ENCODE measurements around the gene SH3BP5.
A peak's percentile ranks its signal among the peaks of the same experiment; 100 is the strongest.

The SH3BP5 gene

DNA sequence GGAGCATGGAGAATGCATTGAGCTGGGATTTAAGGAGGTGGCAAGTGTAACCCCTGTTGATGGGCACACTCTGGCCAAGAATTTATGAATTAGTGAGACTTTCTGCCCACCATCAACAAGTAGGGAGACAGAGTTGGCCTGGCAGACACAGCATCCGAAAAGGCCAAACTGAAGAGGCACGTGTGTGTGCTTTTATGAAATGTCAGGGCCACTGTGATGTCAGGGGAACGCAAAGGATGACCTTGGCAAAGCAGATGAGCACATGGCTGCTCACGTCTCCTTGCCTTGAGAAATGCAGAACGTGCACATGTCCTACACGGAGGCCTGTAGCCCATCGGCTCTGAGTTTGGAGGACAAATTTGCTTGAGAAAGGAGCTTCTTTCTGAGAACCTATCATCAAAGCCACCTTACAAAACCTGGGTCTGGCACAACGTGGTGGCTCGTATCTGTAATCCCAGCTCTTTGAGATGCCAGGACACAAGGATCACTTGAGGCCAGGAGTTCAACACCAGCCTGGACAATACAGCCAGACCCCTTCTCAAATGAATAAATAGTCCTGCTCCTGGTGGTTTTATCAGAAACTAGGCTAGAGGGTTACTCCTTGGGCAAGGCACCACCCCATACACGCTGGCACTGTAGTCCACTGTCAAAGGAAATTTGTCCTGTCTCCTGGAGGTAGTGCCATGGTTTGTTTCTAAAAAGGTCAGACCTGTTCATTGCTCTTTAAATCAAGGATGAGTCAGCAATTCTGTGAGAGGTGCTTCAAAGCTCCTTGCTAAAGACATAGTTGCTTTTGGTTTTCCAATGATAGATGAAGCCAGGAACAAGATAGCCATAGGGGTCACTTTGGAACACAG is 941 bp upstream of the SH3BP5 start:
- CTCF ChIA-PET, result interaction anchor here (0.7 to 12.1 kb wide), 19 partner anchors 8 to 85 kb away, joined by 3 to 146 read pairs (median 4); no protein-coding TSS in a partner anchor
- H3K36me3 ChIP-seq (ENCODE audit: control insufficient read depth in 4 of 4, insufficient read depth in 4 of 4, low read length in 3 of 4), result peaks cover 0 to 16% (median 0%) of the 10 kb centered on the region in 4 experiments
- peaks cover 0 to 11% (median 0%) of the 10 kb centered on the region in 5 experiments for H3K27me3 ChIP-seq (replicated peaks in 2 of 5; ENCODE audit: control insufficient read depth in 4 of 5, insufficient read depth in 5 of 5, low read length in 4 of 5)
- H3K9me3 ChIP-seq (ENCODE audit: control extremely low read depth in 1 of 5, control insufficient read depth in 4 of 5, insufficient read depth in 2 of 5, low read depth in 1 of 5, low read length in 4 of 5), result no peaks in the 10 kb centered on the region
- 97% methylated on average over 6 of the region's 10 CpGs for WGBS (ENCODE audit: insufficient coverage)
- H3K4me3 ChIP-seq (ENCODE audit: control insufficient read depth in 1 of 7, extremely low read depth in 1 of 7, insufficient read depth in 4 of 7, low read depth in 2 of 7, low read length in 6 of 7), result peak overlapping the region in 4 of 7 experiments; percentile 72 to 93 (median 78)
- H3K27ac ChIP-seq (ENCODE audit: insufficient read depth in 1 of 2, low read depth in 1 of 2, low read length in 2 of 2, poor library complexity in 1 of 2, severe bottlenecking in 2 of 2), result no peak overlapping the region
- H3K4me1 ChIP-seq (ENCODE audit: control extremely low read depth in 1 of 4, control insufficient read depth in 4 of 4, insufficient read depth in 4 of 4, low read length in 3 of 4), result peaks cover 13 to 52% (median 32%) of the 10 kb centered on the region in 4 experiments
- DNase-seq, result peak in 2 of 3 donors; percentile 61 to 69
- POLR2A ChIA-PET, result no interaction called here

DNA sequence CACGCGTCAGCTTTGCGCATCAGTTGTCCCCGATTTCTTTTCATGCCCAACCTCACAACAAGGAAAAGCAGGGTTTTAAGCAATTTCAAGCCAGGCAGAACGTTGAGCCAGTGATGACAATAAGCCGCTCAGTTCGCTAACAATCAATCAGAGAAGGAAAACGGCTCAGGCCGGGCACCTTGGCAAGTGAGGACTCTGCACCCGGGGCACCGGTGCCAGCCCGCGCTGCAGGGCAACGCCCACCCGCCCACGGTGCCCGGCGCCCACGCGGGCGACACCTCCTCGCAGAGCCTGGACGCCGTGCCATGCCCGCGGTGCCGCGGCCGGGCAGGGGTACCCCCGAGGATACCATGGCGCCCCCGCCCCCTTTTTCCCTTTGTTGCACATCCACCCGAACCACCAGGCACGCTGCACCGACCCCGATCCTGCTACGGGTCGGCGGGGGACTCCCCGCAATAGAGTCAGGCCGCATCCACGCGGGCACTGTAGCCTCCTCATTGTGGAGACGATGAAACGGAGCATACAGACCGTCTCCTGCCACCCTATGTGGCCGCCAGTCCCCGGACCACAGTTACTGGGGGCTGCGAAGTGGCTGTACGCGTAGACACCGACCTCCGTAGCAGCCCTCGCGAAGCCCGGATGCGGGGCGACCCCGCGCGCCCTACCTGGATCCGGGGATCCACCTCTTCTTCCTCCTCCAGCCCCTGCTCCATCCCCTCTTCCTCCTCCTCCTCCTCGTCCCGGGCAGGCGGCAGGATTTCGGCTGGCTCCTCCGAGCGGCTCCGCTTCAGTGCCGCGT is 581 bp downstream of the SH3BP5 start:
- Histone ChIP-seq H3K4me3 (ENCODE audit: control insufficient read depth in 1 of 7, extremely low read depth in 1 of 7, insufficient read depth in 4 of 7, low read depth in 2 of 7, low read length in 6 of 7) (peak overlapping the region; percentile 42 to 93 (median 77)), H3K4me1 (ENCODE audit: control extremely low read depth in 1 of 4, control insufficient read depth in 4 of 4, insufficient read depth in 4 of 4, low read length in 3 of 4) (peaks cover 21 to 68% (median 46%) of the 10 kb centered on the region in 4 experiments), H3K27me3 (replicated peaks in 2 of 5; ENCODE audit: control insufficient read depth in 4 of 5, insufficient read depth in 5 of 5, low read length in 4 of 5) (peaks cover 0 to 11% (median 0%) of the 10 kb centered on the region in 5 experiments), H3K36me3 (ENCODE audit: control insufficient read depth in 4 of 4, insufficient read depth in 4 of 4, low read length in 3 of 4) (peaks cover 0 to 22% (median 0%) of the 10 kb centered on the region in 4 experiments), H3K27ac (ENCODE audit: insufficient read depth in 1 of 2, low read depth in 1 of 2, low read length in 2 of 2, poor library complexity in 1 of 2, severe bottlenecking in 2 of 2) (no peak overlapping the region), H3K9me3 (ENCODE audit: control extremely low read depth in 1 of 5, control insufficient read depth in 4 of 5, insufficient read depth in 2 of 5, low read depth in 1 of 5, low read length in 4 of 5) (no peaks in the 10 kb centered on the region)
- DNase-seq, result peak in 2 of 3 donors; percentile 28 to 49
- POLR2A ChIA-PET, result interaction anchor here (0.6 to 0.9 kb wide), 2 partner anchors 51 to 55 kb away, joined by 3 to 4 read pairs; no protein-coding TSS in a partner anchor
- WGBS (ENCODE audit: insufficient coverage), result 2% methylated on average over 54 of the region's 71 CpGs
- CTCF ChIA-PET, result interaction anchor here (0.7 to 12.1 kb wide), 13 partner anchors 9 to 84 kb away, joined by 3 to 146 read pairs (median 3); no protein-coding TSS in a partner anchor

DNA sequence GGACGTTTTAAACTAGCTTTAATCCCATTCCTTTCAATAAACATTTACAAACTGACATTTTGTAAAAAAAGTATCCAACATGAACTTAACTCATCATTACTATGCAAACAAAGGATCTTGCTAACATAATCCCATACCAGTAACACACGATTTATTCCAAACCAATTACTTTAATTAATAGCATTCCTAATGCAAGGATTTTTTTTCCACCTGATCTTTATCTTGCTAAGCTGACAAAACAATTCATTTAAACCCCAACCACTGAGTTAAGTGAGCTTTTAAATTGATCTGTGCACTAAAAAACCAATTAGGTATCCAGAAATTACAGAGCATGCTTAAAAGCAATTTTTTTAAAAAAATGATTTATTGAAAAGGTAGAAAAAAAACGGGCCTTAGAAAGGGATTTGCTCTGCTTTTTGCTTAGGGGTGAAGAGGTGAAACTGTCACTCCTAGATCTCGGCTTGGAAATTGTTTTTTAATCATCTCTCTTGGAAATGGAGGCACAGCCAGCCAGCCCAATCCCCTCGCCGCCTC is 1.2 kb downstream of the SH3BP5 start:
- no peak for DNase-seq
- H3K27me3 ChIP-seq (replicated peaks in 2 of 5; ENCODE audit: control insufficient read depth in 4 of 5, insufficient read depth in 5 of 5, low read length in 4 of 5), result peaks cover 0 to 11% (median 0%) of the 10 kb centered on the region in 5 experiments
- CTCF ChIA-PET, result interaction anchor here (0.7 to 12.1 kb wide), 5 partner anchors 24 to 63 kb away, joined by 3 to 146 read pairs (median 3); no protein-coding TSS in a partner anchor

DNA sequence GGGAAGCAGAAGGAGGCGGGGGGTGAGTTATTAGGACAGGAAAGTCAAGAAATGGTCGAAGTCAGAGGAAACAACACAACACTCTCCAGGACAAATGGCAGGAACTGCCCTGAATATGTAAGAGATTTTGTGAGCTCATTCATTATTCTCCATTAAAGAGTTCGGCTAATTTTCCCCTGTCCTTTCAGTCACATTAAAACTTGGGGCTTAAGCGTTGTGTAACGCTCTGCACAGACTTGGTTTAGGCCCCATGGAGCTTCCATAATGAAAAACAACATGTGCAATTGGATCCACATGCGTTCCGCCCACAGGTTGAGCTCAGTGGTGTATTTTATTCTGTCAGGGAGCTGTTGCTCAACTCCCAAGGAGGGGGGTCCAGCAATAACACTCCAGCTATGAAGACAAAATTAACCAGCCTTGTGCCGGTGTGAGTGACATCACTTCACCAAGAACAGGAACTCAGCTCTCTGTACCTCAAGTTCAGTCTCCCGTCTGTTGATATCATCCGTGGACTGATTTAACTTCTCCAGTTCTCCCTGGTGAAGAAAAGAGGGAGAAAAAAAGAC is 2.3 kb downstream of the SH3BP5 start:
- H3K27ac ChIP-seq (ENCODE audit: insufficient read depth in 1 of 2, low read depth in 1 of 2, low read length in 2 of 2, poor library complexity in 1 of 2, severe bottlenecking in 2 of 2), result no peak overlapping the region
- ChIA-PET POLR2A (interaction anchor here (1.1 to 1.5 kb wide), 2 partner anchors 35 to 58 kb away, joined by 3 to 6 read pairs; no protein-coding TSS in a partner anchor), CTCF (interaction anchor here (1.1 to 12.1 kb wide), 5 partner anchors 24 to 62 kb away, joined by 3 to 146 read pairs (median 5); no protein-coding TSS in a partner anchor)
- DNase-seq, result peak in 2 of 3 donors; percentile 75 to 80
- H3K36me3 ChIP-seq (ENCODE audit: control insufficient read depth in 4 of 4, insufficient read depth in 4 of 4, low read length in 3 of 4), result peaks cover 0 to 33% (median 0%) of the 10 kb centered on the region in 4 experiments
- H3K9me3 ChIP-seq (ENCODE audit: control extremely low read depth in 1 of 5, control insufficient read depth in 4 of 5, insufficient read depth in 2 of 5, low read depth in 1 of 5, low read length in 4 of 5), result no peaks in the 10 kb centered on the region
- peaks cover 25 to 85% (median 62%) of the 10 kb centered on the region in 4 experiments for H3K4me1 ChIP-seq (ENCODE audit: control extremely low read depth in 1 of 4, control insufficient read depth in 4 of 4, insufficient read depth in 4 of 4, low read length in 3 of 4)
- peak overlapping the region in 1 of 7 experiments; percentile 93 for H3K4me3 ChIP-seq (ENCODE audit: control insufficient read depth in 1 of 7, extremely low read depth in 1 of 7, insufficient read depth in 4 of 7, low read depth in 2 of 7, low read length in 6 of 7)
- WGBS (ENCODE audit: insufficient coverage), result 100% methylated on average over 5 of the region's 10 CpGs
- peaks cover 0 to 11% (median 0%) of the 10 kb centered on the region in 5 experiments for H3K27me3 ChIP-seq (replicated peaks in 2 of 5; ENCODE audit: control insufficient read depth in 4 of 5, insufficient read depth in 5 of 5, low read length in 4 of 5)

More for the DNA sequence above, 1.2 kb downstream of the SH3BP5 start:
- Histone ChIP-seq H3K27ac (ENCODE audit: insufficient read depth in 1 of 2, low read depth in 1 of 2, low read length in 2 of 2, poor library complexity in 1 of 2, severe bottlenecking in 2 of 2) (no peak overlapping the region), H3K4me1 (ENCODE audit: control extremely low read depth in 1 of 4, control insufficient read depth in 4 of 4, insufficient read depth in 4 of 4, low read length in 3 of 4) (peaks cover 25 to 74% (median 53%) of the 10 kb centered on the region in 4 experiments), H3K9me3 (ENCODE audit: control extremely low read depth in 1 of 5, control insufficient read depth in 4 of 5, insufficient read depth in 2 of 5, low read depth in 1 of 5, low read length in 4 of 5) (no peaks in the 10 kb centered on the region), H3K4me3 (ENCODE audit: control insufficient read depth in 1 of 7, extremely low read depth in 1 of 7, insufficient read depth in 4 of 7, low read depth in 2 of 7, low read length in 6 of 7) (peak overlapping the region; percentile 42 to 93 (median 77)), H3K36me3 (ENCODE audit: control insufficient read depth in 4 of 4, insufficient read depth in 4 of 4, low read length in 3 of 4) (peaks cover 0 to 28% (median 0%) of the 10 kb centered on the region in 4 experiments)
- 48% methylated on average over 4 of the region's 6 CpGs for WGBS (ENCODE audit: insufficient coverage)
- POLR2A ChIA-PET, result interaction anchor here (0.9 kb wide), 1 partner anchor 51 kb away, joined by 4 read pairs; no protein-coding TSS in a partner anchor

DNA sequence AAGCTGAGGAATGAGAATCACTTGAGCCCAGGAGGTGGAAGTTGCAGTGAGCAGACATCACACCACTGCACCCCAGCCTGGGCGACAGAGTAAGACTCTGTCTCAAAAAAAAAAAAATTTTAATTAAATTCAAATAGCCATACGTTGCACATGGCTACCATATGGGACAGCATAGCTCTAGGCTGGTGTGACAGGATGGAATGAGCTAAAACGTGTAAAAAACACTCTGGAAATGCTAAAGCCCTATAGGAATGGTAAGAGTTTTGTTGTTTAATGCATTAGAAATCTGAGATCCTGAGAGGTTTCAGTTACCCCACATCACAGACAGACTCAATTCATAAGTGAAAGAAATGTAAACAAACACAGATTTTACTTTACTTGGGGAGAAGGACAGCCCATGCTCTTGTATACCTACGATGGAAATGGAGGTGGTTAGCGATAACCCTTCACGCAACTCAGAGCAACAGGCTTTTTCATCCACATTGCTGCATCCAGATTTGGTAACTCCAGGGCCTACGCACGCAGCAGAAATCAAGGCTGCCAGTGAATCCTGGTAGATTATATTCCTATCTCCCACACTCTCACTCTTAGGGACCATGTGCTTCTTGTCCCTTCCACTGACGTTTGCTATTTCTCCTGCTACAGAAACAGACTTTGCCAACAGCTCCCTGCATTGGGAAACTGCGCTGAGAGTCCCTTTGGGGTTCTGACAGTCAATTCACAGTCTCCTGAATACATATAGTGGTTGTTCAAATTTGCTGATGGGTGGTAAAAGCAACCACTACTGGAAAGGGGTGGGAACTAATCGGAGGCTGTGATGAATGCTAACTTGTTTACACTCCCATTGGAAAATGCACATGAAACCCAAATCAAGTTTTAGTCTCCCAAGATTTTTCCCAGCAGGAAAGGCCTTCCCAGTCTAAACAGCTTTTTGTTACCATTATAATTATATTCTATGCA is 3.1 kb downstream of the SH3BP5 start:
- Histone ChIP-seq H3K4me3 (ENCODE audit: control insufficient read depth in 1 of 7, extremely low read depth in 1 of 7, insufficient read depth in 4 of 7, low read depth in 2 of 7, low read length in 6 of 7) (peak overlapping the region in 1 of 7 experiments; percentile 93), H3K4me1 (ENCODE audit: control extremely low read depth in 1 of 4, control insufficient read depth in 4 of 4, insufficient read depth in 4 of 4, low read length in 3 of 4) (peaks cover 25 to 92% (median 65%) of the 10 kb centered on the region in 4 experiments), H3K27me3 (replicated peaks in 2 of 5; ENCODE audit: control insufficient read depth in 4 of 5, insufficient read depth in 5 of 5, low read length in 4 of 5) (peaks cover 0 to 11% (median 0%) of the 10 kb centered on the region in 5 experiments), H3K36me3 (ENCODE audit: control insufficient read depth in 4 of 4, insufficient read depth in 4 of 4, low read length in 3 of 4) (peaks cover 0 to 36% (median 0%) of the 10 kb centered on the region in 4 experiments), H3K9me3 (ENCODE audit: control extremely low read depth in 1 of 5, control insufficient read depth in 4 of 5, insufficient read depth in 2 of 5, low read depth in 1 of 5, low read length in 4 of 5) (no peaks in the 10 kb centered on the region), H3K27ac (ENCODE audit: insufficient read depth in 1 of 2, low read depth in 1 of 2, low read length in 2 of 2, poor library complexity in 1 of 2, severe bottlenecking in 2 of 2) (no peak overlapping the region)
- WGBS (ENCODE audit: insufficient coverage), result 92% methylated on average over 8 of the region's 11 CpGs
- DNase-seq, result no peak
- CTCF ChIA-PET, result interaction anchor here (0.9 to 12.1 kb wide), 7 partner anchors 23 to 62 kb away, joined by 3 to 146 read pairs (median 5); no protein-coding TSS in a partner anchor
- POLR2A ChIA-PET, result interaction anchor here (0.7 to 1.5 kb wide), 5 partner anchors 35 to 65 kb away, joined by 3 to 8 read pairs (median 3); no protein-coding TSS in a partner anchor

All from common myeloid progenitor, CD34-positive (primary cell).